Activated CD8-positive, alpha-beta T cell treated with anti-CD3 and anti-CD28 coated beads for 36 hours (primary cell): ENCODE data around the gene TEDC1. TPM values are rescaled to one million over a fixed set of nuclear protein-coding genes. Genes with fewer than 3 reads are reported as not detected.
A peak's percentile ranks its signal among the peaks of the same experiment; 100 is the strongest.

Experiments
- ATAC-seq: fragments of 200-7000 bp; cut with Tn5 transposase; one replicate; pipeline ENCODE4 v1.10.0; 2021; ENCODE audit warnings: mild to moderate bottlenecking, moderate library complexity
- CTCF ChIA-PET: fragments of 350-600 bp; sonication (Branson Sonifier 250); formaldehyde crosslinking; loops from one replicate; lab custom pipeline; 2021; ENCODE audit warnings: antibody characterized with exemption; lab: Charles Lee
- POLR2A ChIA-PET: fragments of 350-600 bp; sonication (Branson Sonifier 250); formaldehyde crosslinking; loops from one replicate; lab custom pipeline; 2021; ENCODE audit warnings: antibody characterized with exemption; lab: Charles Lee
- DNase-seq: peaks from one replicate; pipeline ENCODE4 v3.0.0-alpha.2; 2020
- H3K27ac Mint-ChIP-seq: one replicate; pipeline ENCODE4 v1.8.0; 2021; ENCODE audit warnings: mild to moderate bottlenecking, mixed read lengths
- H3K27me3 Mint-ChIP-seq: one replicate; pipeline ENCODE4 v1.8.0; 2021; ENCODE audit warnings: mixed read lengths
- H3K36me3 Mint-ChIP-seq: one replicate; pipeline ENCODE4 v1.8.0; 2021; ENCODE audit warnings: low read depth, mixed read lengths
- H3K4me1 Mint-ChIP-seq: one replicate; pipeline ENCODE4 v1.8.0; 2021; ENCODE audit warnings: low read depth, mixed read lengths
- H3K4me3 Mint-ChIP-seq: one replicate; pipeline ENCODE4 v1.8.0; 2021; ENCODE audit warnings: mild to moderate bottlenecking, moderate library complexity, mixed read lengths
- H3K9me3 Mint-ChIP-seq: one replicate; pipeline ENCODE4 v1.8.0; 2021; ENCODE audit warnings: mixed read lengths
- CTCF ChIP-seq: fragments of 200-600 bp; IDR thresholded peaks from one replicate; pipeline ENCODE4 v1.8.0; 2022; ENCODE audit warnings: antibody characterized with exemption, mild to moderate bottlenecking
- intact Hi-C: fragments of 100-400 bp; cut with micrococcal nuclease; formaldehyde crosslinking; loops from one replicate; pipeline ENCODE4 v1.10.0; 2022
- total RNA-seq, 2 experiments: library from RNA; stranded (reverse); gene quantifications; one replicate each; pipeline ENCODE4 v1.2.3, GENCODE V29; 2021

TEDC1 gene
- total RNA-seq, 2 experiments from 2014 or later, result 30.1 to 31.1 TPM

- ATAC-seq (no peak), DNase-seq (no peak)
- intact Hi-C loops, result no loop called here
- TF ChIP-seq CTCF, result no peak
- Mint-ChIP-seq H3K27me3 (no peaks in the 10 kb centered on the region), H3K36me3 (peaks cover 16% of the 10 kb centered on the region), H3K27ac (no peak overlapping the region), H3K4me3 (no peak overlapping the region), H3K9me3 (no peaks in the 10 kb centered on the region), H3K4me1 (peaks cover 2% of the 10 kb centered on the region)
- ChIA-PET CTCF (interaction anchor here (1.0 to 1.5 kb wide), 2 partner anchors 27 to 83 kb away, joined by 3 to 5 read pairs; no protein-coding TSS in a partner anchor), POLR2A (no interaction called here)
Measured at GRCh38 chr14:105453847-105454246, 37.2 kb upstream of the TEDC1 start.

- H3K36me3 Mint-ChIP-seq, result peaks cover 16% of the 10 kb centered on the region
- no peak overlapping the region for H3K4me3 Mint-ChIP-seq
- no peak for ATAC-seq
- intact Hi-C loops, result no loop called here
- CTCF ChIA-PET, result no interaction called here
- no peaks in the 10 kb centered on the region for H3K27me3 Mint-ChIP-seq
- no peak for DNase-seq
- no peak for TF ChIP-seq CTCF
- no peak overlapping the region for H3K27ac Mint-ChIP-seq
- POLR2A ChIA-PET, result no interaction called here
- H3K9me3 Mint-ChIP-seq, result no peaks in the 10 kb centered on the region
- peaks cover 2% of the 10 kb centered on the region for H3K4me1 Mint-ChIP-seq
Measured at GRCh38 chr14:105455086-105455640, 35.9 kb upstream of the TEDC1 start.

- POLR2A ChIA-PET, result no interaction called here
Measured at GRCh38 chr14:105455766-105456660, 35.0 kb upstream of the TEDC1 start.

GRCh38 chr14:105456736-105457617 is 34.1 kb upstream of the TEDC1 start:
- H3K4me1 Mint-ChIP-seq, result peaks cover 2% of the 10 kb centered on the region
- no peaks in the 10 kb centered on the region for H3K9me3 Mint-ChIP-seq
- H3K27ac Mint-ChIP-seq, result no peak overlapping the region
- intact Hi-C loops, result no loop called here
- POLR2A ChIA-PET, result no interaction called here
- peak; percentile 13 for ATAC-seq
- no peak for TF ChIP-seq CTCF
- H3K4me3 Mint-ChIP-seq, result no peak overlapping the region
- no peak for DNase-seq
- CTCF ChIA-PET, result interaction anchor here (1.0 to 1.6 kb wide), 2 partner anchors 24 to 86 kb away, joined by 3 to 4 read pairs; no protein-coding TSS in a partner anchor
- peaks cover 17% of the 10 kb centered on the region for H3K36me3 Mint-ChIP-seq
- no peaks in the 10 kb centered on the region for H3K27me3 Mint-ChIP-seq

More at GRCh38 chr14:105455766-105456660, 35.0 kb upstream of the TEDC1 start:
- Mint-ChIP-seq H3K9me3 (no peaks in the 10 kb centered on the region), H3K4me3 (no peak overlapping the region), H3K27me3 (no peaks in the 10 kb centered on the region), H3K36me3 (peaks cover 16% of the 10 kb centered on the region), H3K27ac (no peak overlapping the region), H3K4me1 (peaks cover 2% of the 10 kb centered on the region)
- TF ChIP-seq CTCF, result no peak
- CTCF ChIA-PET, result no interaction called here
- ATAC-seq (no peak), DNase-seq (no peak)
- intact Hi-C loops, result no loop called here
